ENCODE data around the gene CPEB3.

CPEB3 gene

GRCh38 chr10:92113911-92114600, 176.8 kb downstream of the CPEB3 start:
- no peaks in the 10 kb centered on the region for H3K27me3 Mint-ChIP-seq
- no peaks in the 10 kb centered on the region for H3K4me1 Mint-ChIP-seq
- no peak overlapping the region for H3K4me3 Mint-ChIP-seq
- H3K9me3 Mint-ChIP-seq, result no peaks in the 10 kb centered on the region
- H3K36me3 Mint-ChIP-seq, result peaks cover 8% of the 10 kb centered on the region
- no peak overlapping the region for H3K27ac Mint-ChIP-seq

- no peaks in the 10 kb centered on the region for H3K4me1 Mint-ChIP-seq
- H3K27ac Mint-ChIP-seq, result no peak overlapping the region
- no peaks in the 10 kb centered on the region for H3K9me3 Mint-ChIP-seq
- H3K4me3 Mint-ChIP-seq, result no peak overlapping the region
- no peaks in the 10 kb centered on the region for H3K27me3 Mint-ChIP-seq
- peaks cover 6% of the 10 kb centered on the region for H3K36me3 Mint-ChIP-seq
These were observed 178.4 kb downstream of the CPEB3 start for GRCh38 chr10:92112462-92112861.

- Mint-ChIP-seq H3K9me3 (no peaks in the 10 kb centered on the region), H3K27me3 (no peaks in the 10 kb centered on the region), H3K4me1 (no peaks in the 10 kb centered on the region), H3K27ac (no peak overlapping the region), H3K4me3 (no peak overlapping the region), H3K36me3 (peaks cover 3% of the 10 kb centered on the region)
These were observed 179.4 kb downstream of the CPEB3 start for GRCh38 chr10:92111336-92111939.

GRCh38 chr10:92110039-92110794, 180.7 kb downstream of the CPEB3 start:
- no peak overlapping the region for H3K27ac Mint-ChIP-seq
- H3K4me3 Mint-ChIP-seq, result no peak overlapping the region
- no peaks in the 10 kb centered on the region for H3K4me1 Mint-ChIP-seq
- H3K9me3 Mint-ChIP-seq, result no peaks in the 10 kb centered on the region
- H3K36me3 Mint-ChIP-seq, result peaks cover 8% of the 10 kb centered on the region
- H3K27me3 Mint-ChIP-seq, result no peaks in the 10 kb centered on the region

GRCh38 chr10:92108747-92109146, 182.1 kb downstream of the CPEB3 start:
- no peak overlapping the region for H3K4me3 Mint-ChIP-seq
- H3K36me3 Mint-ChIP-seq, result peaks cover 7% of the 10 kb centered on the region
- H3K27ac Mint-ChIP-seq, result no peak overlapping the region
- no peaks in the 10 kb centered on the region for H3K4me1 Mint-ChIP-seq
- H3K27me3 Mint-ChIP-seq, result no peaks in the 10 kb centered on the region
- no peaks in the 10 kb centered on the region for H3K9me3 Mint-ChIP-seq

- Mint-ChIP-seq H3K4me3 (no peak overlapping the region), H3K36me3 (peaks cover 7% of the 10 kb centered on the region), H3K27me3 (no peaks in the 10 kb centered on the region), H3K4me1 (no peaks in the 10 kb centered on the region), H3K9me3 (no peaks in the 10 kb centered on the region), H3K27ac (no peak overlapping the region)
These were observed 182.8 kb downstream of the CPEB3 start for GRCh38 chr10:92108120-92108519.

- Mint-ChIP-seq H3K36me3 (peaks cover 5% of the 10 kb centered on the region), H3K4me3 (no peak overlapping the region), H3K27me3 (no peaks in the 10 kb centered on the region), H3K4me1 (no peaks in the 10 kb centered on the region), H3K27ac (no peak overlapping the region), H3K9me3 (no peaks in the 10 kb centered on the region)
These were observed 187.3 kb downstream of the CPEB3 start for GRCh38 chr10:92103376-92104090.

GRCh38 chr10:92102601-92103213, 188.2 kb downstream of the CPEB3 start:
- Mint-ChIP-seq H3K27ac (peak overlapping the region; percentile 21), H3K4me1 (no peaks in the 10 kb centered on the region), H3K9me3 (no peaks in the 10 kb centered on the region), H3K27me3 (no peaks in the 10 kb centered on the region), H3K36me3 (peaks cover 5% of the 10 kb centered on the region), H3K4me3 (no peak overlapping the region)

GRCh38 chr10:92094960-92095359, 195.9 kb downstream of the CPEB3 start:
- H3K4me1 Mint-ChIP-seq, result no peaks in the 10 kb centered on the region
- no peaks in the 10 kb centered on the region for H3K27me3 Mint-ChIP-seq
- no peak overlapping the region for H3K4me3 Mint-ChIP-seq
- H3K9me3 Mint-ChIP-seq, result no peaks in the 10 kb centered on the region
- H3K36me3 Mint-ChIP-seq, result no peaks in the 10 kb centered on the region
- H3K27ac Mint-ChIP-seq, result no peak overlapping the region

GRCh38 chr10:92091965-92092364, 198.9 kb downstream of the CPEB3 start:
- Mint-ChIP-seq H3K27me3 (no peaks in the 10 kb centered on the region), H3K27ac (no peak overlapping the region), H3K4me3 (no peak overlapping the region), H3K36me3 (no peaks in the 10 kb centered on the region), H3K4me1 (no peaks in the 10 kb centered on the region), H3K9me3 (no peaks in the 10 kb centered on the region)

- Mint-ChIP-seq H3K4me3 (no peak overlapping the region), H3K4me1 (no peaks in the 10 kb centered on the region), H3K27me3 (no peaks in the 10 kb centered on the region), H3K27ac (no peak overlapping the region), H3K9me3 (no peaks in the 10 kb centered on the region), H3K36me3 (no peaks in the 10 kb centered on the region)
These were observed 203.0 kb downstream of the CPEB3 start for GRCh38 chr10:92087750-92088395.

- Mint-ChIP-seq H3K9me3 (no peaks in the 10 kb centered on the region), H3K36me3 (peaks cover 8% of the 10 kb centered on the region), H3K27ac (no peak overlapping the region), H3K27me3 (no peaks in the 10 kb centered on the region), H3K4me1 (no peaks in the 10 kb centered on the region), H3K4me3 (no peak overlapping the region)
These were observed 208.1 kb downstream of the CPEB3 start for GRCh38 chr10:92082583-92083280.

GRCh38 chr10:92081641-92082040, 209.2 kb downstream of the CPEB3 start:
- no peak overlapping the region for H3K4me3 Mint-ChIP-seq
- H3K27me3 Mint-ChIP-seq, result no peaks in the 10 kb centered on the region
- H3K9me3 Mint-ChIP-seq, result no peaks in the 10 kb centered on the region
- H3K27ac Mint-ChIP-seq, result no peak overlapping the region
- no peaks in the 10 kb centered on the region for H3K4me1 Mint-ChIP-seq
- H3K36me3 Mint-ChIP-seq, result peaks cover 8% of the 10 kb centered on the region

GRCh38 chr10:92080244-92080643, 210.6 kb downstream of the CPEB3 start:
- H3K27me3 Mint-ChIP-seq, result no peaks in the 10 kb centered on the region
- H3K9me3 Mint-ChIP-seq, result no peaks in the 10 kb centered on the region
- H3K27ac Mint-ChIP-seq, result no peak overlapping the region
- H3K36me3 Mint-ChIP-seq, result peaks cover 8% of the 10 kb centered on the region
- H3K4me1 Mint-ChIP-seq, result no peaks in the 10 kb centered on the region
- no peak overlapping the region for H3K4me3 Mint-ChIP-seq
